Pancreas (tissue), 10 donors: Measurements from ENCODE around the gene TMED10. TPM values are rescaled to one million over a fixed set of nuclear protein-coding genes. Genes with fewer than 3 reads are reported as not detected.

ENCODE experiments used
- ATAC-seq, 4 donors: fragments of 200-7000 bp; cut with Tn5 transposase; one replicate each; pipeline versions ENCODE4 v1.8.0 to v1.9.1; 2020; ENCODE audit warnings: mild to moderate bottlenecking in 4 of 4, moderate library complexity in 4 of 4
- DNase-seq, 6 donors: peaks; one replicate each; pipeline ENCODE4 v3.0.0-alpha.2; 2020
- FAIRE-seq: peaks from 2 replicates; lab custom pipeline; 2012; peaks lifted over from hg19 to GRCh38; lab: Jason Lieb, UNC
- H3K27ac ChIP-seq, 4 donors: fragments of 200-600 bp; sonication (generic); 1 replicate in 3 of 4; 2 replicates in 1 of 4; pipeline versions ENCODE4 v1.5.0 to v1.8.0; 2020
- H3K27me3 ChIP-seq, 4 donors: fragments of 200-600 bp; one replicate each; pipeline ENCODE4 v1.8.0; 2021
- H3K36me3 ChIP-seq, 3 donors: fragments of 200-600 bp; sonication (generic) in 1 of 3; one replicate each; pipeline versions ENCODE4 v1.5.0 to v1.8.0; 2020 to 2021
- H3K4me1 ChIP-seq, 3 donors: fragments of 200-600 bp; one replicate each; pipeline ENCODE4 v1.8.0; 2021
- H3K4me3 ChIP-seq, 4 donors: fragments of 200-600 bp; sonication (generic) in 2 of 4; one replicate each; pipeline versions ENCODE4 v1.5.0 to v1.8.0; 2020 to 2021
- H3K9me3 ChIP-seq, 4 donors: fragments of 200-600 bp; one replicate each; pipeline ENCODE4 v1.8.0; 2021
- WGBS, 2 donors: extraction: QIAGEN DNeasy Blood & Tissue Kit; methylation state at CpG; one replicate each; pipeline ENCODE4 v1.1.7; 2013; 5-methylcytosine and 5-hydroxymethylcytosine counted together
- intact Hi-C, 3 donors: fragments of 100-400 bp; cut with DNase I; formaldehyde crosslinking; loops; one replicate each; pipeline versions ENCODE4 v1.11.1 to v1.14.2; 2022
- polyA plus RNA-seq, 2 donors: library from polyadenylated mRNA; stranded (reverse); fragments of 200-250 nt; gene quantifications; one replicate each; pipeline ENCODE4 v1.2.3, GENCODE V29; 2013
- total RNA-seq, 6 donors: library from RNA; stranded (reverse); fragmentation: NEBNext Ultra II Directional in 4 of 6; extraction: Animal tissue kit (Norgen Biotek cat#: 25700) in 4 of 6; gene quantifications; one replicate each; pipeline versions ENCODE4 v1.2.1 to v1.2.4, GENCODE V29; 2021 to 2023
- TF ChIP-seq, protein P1 (sequence below), 4 donors: fragments of 200-600 bp; sonication (generic) in 3 of 4; IDR thresholded peaks; one replicate each; pipeline versions ENCODE4 v1.5.0 to v1.8.0; 2021; ENCODE audit warnings: antibody characterized with exemption in 4 of 4
- donor health status: healthy with polysubstance abuse.
- donor health status: DM: no; HTN: no; CAD: no; lungs with moderate emphysema.
- donor health status: DM: no; HTN: no; CAD: no.
- donor health status: control.
- donor health status: control.
- donor health status: Bipolar disorder and iron deficiency.
- donor health status: DM: yes; HTN: yes; CAD: no.
- donor health status: DM: no; HTN: no; CAD: no.
- donor health status: DM: no; HTN: no; CAD: no.
- donor health status: DM: yes; HTN: yes; CAD: no.

Gene TMED10
- total and polyA plus RNA-seq, 8 donors, result 56.0 to 377 (median 310) TPM

DNA sequence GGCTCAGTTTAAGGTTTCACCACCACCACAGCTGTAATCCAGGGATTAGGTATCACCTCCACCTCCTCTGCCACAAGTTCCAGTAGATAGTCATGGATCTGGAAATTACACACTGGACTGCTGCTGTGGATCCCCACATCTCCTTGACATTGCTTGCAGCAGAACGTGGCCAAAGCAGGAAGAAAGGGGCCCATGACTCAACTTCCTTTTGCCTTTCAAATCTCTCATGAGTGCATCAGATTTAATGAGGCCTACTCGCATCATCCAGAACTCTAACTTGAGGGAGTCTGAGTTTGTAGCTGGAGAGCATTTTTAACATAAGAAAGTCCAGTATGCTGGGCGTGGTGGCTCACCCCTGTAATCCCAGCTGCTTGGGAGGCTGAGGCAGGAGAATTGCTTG, 29.2 kb upstream of the TMED10 start:
- Histone ChIP-seq H3K4me3 (no peak overlapping the region), H3K36me3 (no peaks in the 10 kb centered on the region), H3K9me3 (no peaks in the 10 kb centered on the region), H3K27ac (no peak overlapping the region), H3K27me3 (no peaks in the 10 kb centered on the region), H3K4me1 (peaks cover 0 to 19% (median 11%) of the 10 kb centered on the region in 3 donors)
- intact Hi-C loops, result no loop called here
- FAIRE-seq (no peak), DNase-seq (no peak), ATAC-seq (no peak)
- WGBS, 2 donors, result 87 to 93% methylated on average over 3 of the region's 3 CpGs
- TF ChIP-seq, protein P1, sequence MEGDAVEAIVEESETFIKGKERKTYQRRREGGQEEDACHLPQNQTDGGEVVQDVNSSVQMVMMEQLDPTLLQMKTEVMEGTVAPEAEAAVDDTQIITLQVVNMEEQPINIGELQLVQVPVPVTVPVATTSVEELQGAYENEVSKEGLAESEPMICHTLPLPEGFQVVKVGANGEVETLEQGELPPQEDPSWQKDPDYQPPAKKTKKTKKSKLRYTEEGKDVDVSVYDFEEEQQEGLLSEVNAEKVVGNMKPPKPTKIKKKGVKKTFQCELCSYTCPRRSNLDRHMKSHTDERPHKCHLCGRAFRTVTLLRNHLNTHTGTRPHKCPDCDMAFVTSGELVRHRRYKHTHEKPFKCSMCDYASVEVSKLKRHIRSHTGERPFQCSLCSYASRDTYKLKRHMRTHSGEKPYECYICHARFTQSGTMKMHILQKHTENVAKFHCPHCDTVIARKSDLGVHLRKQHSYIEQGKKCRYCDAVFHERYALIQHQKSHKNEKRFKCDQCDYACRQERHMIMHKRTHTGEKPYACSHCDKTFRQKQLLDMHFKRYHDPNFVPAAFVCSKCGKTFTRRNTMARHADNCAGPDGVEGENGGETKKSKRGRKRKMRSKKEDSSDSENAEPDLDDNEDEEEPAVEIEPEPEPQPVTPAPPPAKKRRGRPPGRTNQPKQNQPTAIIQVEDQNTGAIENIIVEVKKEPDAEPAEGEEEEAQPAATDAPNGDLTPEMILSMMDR (IDR thresholded peaks at IDR 0.05), result no peak

- no peak overlapping the region for H3K27ac ChIP-seq
These were observed 27.7 kb upstream of the TMED10 start for GRCh38 chr14:75204116-75204515.

GRCh38 chr14:75202657-75203056, 26.2 kb upstream of the TMED10 start:
- H3K4me1 ChIP-seq, result peaks cover 20 to 44% (median 29%) of the 10 kb centered on the region in 3 donors
- TF ChIP-seq, protein P1 (IDR thresholded peaks at IDR 0.05), result no peak
- no peaks in the 10 kb centered on the region for H3K36me3 ChIP-seq
- H3K27me3 ChIP-seq, result no peaks in the 10 kb centered on the region
- WGBS, 2 donors, result 49 to 50% methylated on average over 2 of the region's 2 CpGs
- no peak overlapping the region for H3K4me3 ChIP-seq
- no peak overlapping the region for H3K27ac ChIP-seq
- intact Hi-C loops, result no loop called here
- DNase-seq, result peak in 1 of 6 donors; percentile 3
- ATAC-seq, result no peak
- no peak for FAIRE-seq
- H3K9me3 ChIP-seq, result no peaks in the 10 kb centered on the region

More at GRCh38 chr14:75204116-75204515, 27.7 kb upstream of the TMED10 start:
- Histone ChIP-seq H3K27me3 (no peaks in the 10 kb centered on the region), H3K4me3 (no peak overlapping the region), H3K36me3 (no peaks in the 10 kb centered on the region), H3K9me3 (no peaks in the 10 kb centered on the region), H3K4me1 (peaks cover 11 to 32% (median 15%) of the 10 kb centered on the region in 3 donors)
- no peak for DNase-seq
- ATAC-seq, result no peak
- 72 to 81% methylated on average over 3 of the region's 3 CpGs for WGBS, 2 donors
- intact Hi-C loops, result no loop called here
- TF ChIP-seq, protein P1 (IDR thresholded peaks at IDR 0.05), result no peak
- FAIRE-seq, result no peak

GRCh38 chr14:75201087-75201486, 24.7 kb upstream of the TMED10 start:
- 19 to 27% methylated on average over 6 of the region's 6 CpGs for WGBS, 2 donors
- ATAC-seq, result peak in 3 of 4 donors; percentile 5 to 22 (median 12)
- intact Hi-C loops, result no loop called here

DNA sequence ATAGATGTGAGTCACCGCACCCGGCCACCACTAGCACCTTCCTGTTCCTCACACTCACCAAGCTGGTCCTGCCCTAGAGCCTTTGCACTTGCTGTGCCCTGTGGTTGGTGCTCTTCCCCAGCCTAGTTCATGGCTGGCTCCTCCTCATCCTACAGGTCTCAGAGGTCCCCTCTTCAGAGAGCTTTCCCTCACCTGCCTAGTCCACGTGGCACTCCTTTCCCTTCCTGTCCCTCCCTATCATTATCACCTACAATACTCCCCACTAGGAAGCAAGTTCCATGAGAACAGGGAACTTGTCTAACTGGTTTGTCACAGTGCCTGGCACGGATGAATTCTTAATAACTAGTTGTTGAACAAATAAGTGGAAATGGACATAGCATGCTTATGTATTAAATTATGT, 24.0 kb upstream of the TMED10 start:
- Histone ChIP-seq H3K9me3 (no peaks in the 10 kb centered on the region), H3K4me3 (no peak overlapping the region), H3K27ac (peak overlapping the region; percentile 73 to 85 (median 78)), H3K36me3 (no peaks in the 10 kb centered on the region), H3K27me3 (no peaks in the 10 kb centered on the region), H3K4me1 (peaks cover 29 to 57% (median 49%) of the 10 kb centered on the region in 3 donors)
- peak in 4 of 6 donors; percentile 76 to 87 (median 82) for DNase-seq
- 17 to 25% methylated on average over 4 of the region's 4 CpGs for WGBS, 2 donors
- ATAC-seq, result peak; percentile 65 to 77 (median 73)
- intact Hi-C loops, result no loop called here
- peak; percentile 88 for FAIRE-seq
- TF ChIP-seq, protein P1 (IDR thresholded peaks at IDR 0.05), result no peak

More at GRCh38 chr14:75201087-75201486, 24.7 kb upstream of the TMED10 start:
- Histone ChIP-seq H3K36me3 (no peaks in the 10 kb centered on the region), H3K9me3 (no peaks in the 10 kb centered on the region), H3K27ac (peak overlapping the region; percentile 73 to 85 (median 78)), H3K4me3 (no peak overlapping the region), H3K27me3 (no peaks in the 10 kb centered on the region), H3K4me1 (peaks cover 29 to 55% (median 45%) of the 10 kb centered on the region in 3 donors)
- peak in 1 of 6 donors; percentile 3 for DNase-seq
- no peak for FAIRE-seq
- TF ChIP-seq, protein P1 (IDR thresholded peaks at IDR 0.05), result no peak
